Activated CD8-positive, alpha-beta T cell treated with anti-CD3 and anti-CD28 coated beads for 36 hours (primary cell): ENCODE results near the gene DDC. TPM values are rescaled to one million over a fixed set of nuclear protein-coding genes. Genes with fewer than 3 reads are reported as not detected.

Source experiments
- ATAC-seq: fragments of 200-7000 bp; cut with Tn5 transposase; one replicate; pipeline ENCODE4 v1.10.0; 2021; ENCODE audit warnings: mild to moderate bottlenecking, moderate library complexity
- CTCF ChIA-PET: fragments of 350-600 bp; sonication (Branson Sonifier 250); formaldehyde crosslinking; loops from one replicate; lab custom pipeline; 2021; ENCODE audit warnings: antibody characterized with exemption; lab: Charles Lee
- POLR2A ChIA-PET: fragments of 350-600 bp; sonication (Branson Sonifier 250); formaldehyde crosslinking; loops from one replicate; lab custom pipeline; 2021; ENCODE audit warnings: antibody characterized with exemption; lab: Charles Lee
- DNase-seq: peaks from one replicate; pipeline ENCODE4 v3.0.0-alpha.2; 2020
- H3K27ac Mint-ChIP-seq: one replicate; pipeline ENCODE4 v1.8.0; 2021; ENCODE audit warnings: mild to moderate bottlenecking, mixed read lengths
- H3K27me3 Mint-ChIP-seq: one replicate; pipeline ENCODE4 v1.8.0; 2021; ENCODE audit warnings: mixed read lengths
- H3K36me3 Mint-ChIP-seq: one replicate; pipeline ENCODE4 v1.8.0; 2021; ENCODE audit warnings: low read depth, mixed read lengths
- H3K4me1 Mint-ChIP-seq: one replicate; pipeline ENCODE4 v1.8.0; 2021; ENCODE audit warnings: low read depth, mixed read lengths
- H3K4me3 Mint-ChIP-seq: one replicate; pipeline ENCODE4 v1.8.0; 2021; ENCODE audit warnings: mild to moderate bottlenecking, moderate library complexity, mixed read lengths
- H3K9me3 Mint-ChIP-seq: one replicate; pipeline ENCODE4 v1.8.0; 2021; ENCODE audit warnings: mixed read lengths
- intact Hi-C: fragments of 100-400 bp; cut with micrococcal nuclease; formaldehyde crosslinking; loops from one replicate; pipeline ENCODE4 v1.10.0; 2022
- total RNA-seq, 2 experiments: library from RNA; stranded (reverse); gene quantifications; one replicate each; pipeline ENCODE4 v1.2.3, GENCODE V29; 2021
- TF ChIP-seq, protein P1 (sequence below): fragments of 200-600 bp; IDR thresholded peaks from one replicate; pipeline ENCODE4 v1.8.0; 2022; ENCODE audit warnings: antibody characterized with exemption, mild to moderate bottlenecking

DDC gene
- total RNA-seq, 2 experiments from 2014 or later: 0.36 to 1.2 TPM

DNA sequence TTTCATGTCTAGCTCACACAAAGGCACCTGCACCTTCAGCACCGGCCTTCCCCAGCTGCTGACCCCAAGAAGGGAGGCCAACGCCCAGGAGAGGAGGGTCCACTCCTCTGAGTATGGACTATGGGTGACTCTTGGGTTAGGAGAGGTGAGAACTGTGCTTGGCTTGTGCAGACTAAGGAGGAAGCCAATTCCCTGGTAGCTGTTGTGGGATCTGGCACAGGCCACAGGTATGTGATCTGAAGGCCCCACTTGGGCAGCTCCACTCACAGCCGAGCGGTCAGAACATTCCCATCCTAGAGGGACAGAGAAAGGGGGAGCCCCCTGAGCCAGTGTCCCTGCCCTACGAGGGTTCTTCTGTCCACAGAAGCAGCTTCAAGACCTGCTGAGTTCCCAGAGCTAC, 62.3 kb downstream of the DDC start:
- POLR2A ChIA-PET: no interaction called here
- DNase-seq (no peak), ATAC-seq (no peak)
- intact Hi-C loops: no loop called here
- no peak overlapping the region for H3K4me3 Mint-ChIP-seq
- no peaks in the 10 kb centered on the region for H3K9me3 Mint-ChIP-seq
- H3K4me1 Mint-ChIP-seq: no peaks in the 10 kb centered on the region
- CTCF ChIA-PET: interaction anchor here (4.0 kb wide), 1 partner anchor 35 kb away, joined by 13 read pairs; no protein-coding TSS in a partner anchor
- peaks cover 5% of the 10 kb centered on the region for H3K27me3 Mint-ChIP-seq
- H3K36me3 Mint-ChIP-seq: no peaks in the 10 kb centered on the region
- H3K27ac Mint-ChIP-seq: no peak overlapping the region
- TF ChIP-seq, protein P1, sequence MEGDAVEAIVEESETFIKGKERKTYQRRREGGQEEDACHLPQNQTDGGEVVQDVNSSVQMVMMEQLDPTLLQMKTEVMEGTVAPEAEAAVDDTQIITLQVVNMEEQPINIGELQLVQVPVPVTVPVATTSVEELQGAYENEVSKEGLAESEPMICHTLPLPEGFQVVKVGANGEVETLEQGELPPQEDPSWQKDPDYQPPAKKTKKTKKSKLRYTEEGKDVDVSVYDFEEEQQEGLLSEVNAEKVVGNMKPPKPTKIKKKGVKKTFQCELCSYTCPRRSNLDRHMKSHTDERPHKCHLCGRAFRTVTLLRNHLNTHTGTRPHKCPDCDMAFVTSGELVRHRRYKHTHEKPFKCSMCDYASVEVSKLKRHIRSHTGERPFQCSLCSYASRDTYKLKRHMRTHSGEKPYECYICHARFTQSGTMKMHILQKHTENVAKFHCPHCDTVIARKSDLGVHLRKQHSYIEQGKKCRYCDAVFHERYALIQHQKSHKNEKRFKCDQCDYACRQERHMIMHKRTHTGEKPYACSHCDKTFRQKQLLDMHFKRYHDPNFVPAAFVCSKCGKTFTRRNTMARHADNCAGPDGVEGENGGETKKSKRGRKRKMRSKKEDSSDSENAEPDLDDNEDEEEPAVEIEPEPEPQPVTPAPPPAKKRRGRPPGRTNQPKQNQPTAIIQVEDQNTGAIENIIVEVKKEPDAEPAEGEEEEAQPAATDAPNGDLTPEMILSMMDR: no peak

DNA sequence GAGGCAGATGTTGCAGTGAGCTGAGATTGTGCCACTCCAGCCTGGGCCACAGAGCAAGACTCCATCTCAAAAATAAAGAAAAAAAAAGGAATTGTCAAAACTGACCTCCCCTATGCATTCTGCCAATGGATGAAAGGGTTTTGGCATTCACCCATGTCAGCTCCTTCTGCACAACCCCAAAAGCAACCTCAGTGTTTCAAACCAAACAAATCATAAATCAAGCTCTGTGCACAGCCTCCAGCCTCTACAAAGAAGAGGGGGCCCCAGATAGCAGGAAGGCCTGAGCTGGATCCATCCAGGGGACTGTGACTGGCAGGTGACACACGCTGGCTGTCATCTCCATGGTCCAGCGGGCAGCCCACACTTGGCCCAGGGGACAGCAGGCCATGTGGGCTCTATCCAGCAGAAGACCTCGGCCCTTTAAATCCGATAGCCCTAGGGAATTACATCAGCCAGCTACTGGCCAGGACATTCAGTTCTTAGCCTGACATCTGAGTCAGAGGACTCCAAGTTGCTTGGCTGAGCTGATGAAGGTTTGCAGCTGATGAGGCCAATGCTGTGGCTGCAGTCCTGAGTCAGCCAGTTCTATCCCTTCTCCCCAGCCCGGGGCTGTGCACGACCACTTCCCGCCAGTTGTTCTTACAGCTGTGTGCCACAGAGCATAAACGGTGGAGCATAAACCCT, 63.1 kb downstream of the DDC start:
- ATAC-seq (no peak), DNase-seq (no peak)
- CTCF ChIA-PET: interaction anchor here (4.0 kb wide), 1 partner anchor 34 kb away, joined by 13 read pairs; no protein-coding TSS in a partner anchor
- Mint-ChIP-seq H3K27me3 (peaks cover 9% of the 10 kb centered on the region), H3K9me3 (no peaks in the 10 kb centered on the region), H3K36me3 (no peaks in the 10 kb centered on the region), H3K27ac (no peak overlapping the region), H3K4me1 (peaks cover under 1% of the 10 kb centered on the region), H3K4me3 (no peak overlapping the region)
- intact Hi-C loops: no loop called here
- TF ChIP-seq, protein P1: no peak
- POLR2A ChIA-PET: no interaction called here

DNA sequence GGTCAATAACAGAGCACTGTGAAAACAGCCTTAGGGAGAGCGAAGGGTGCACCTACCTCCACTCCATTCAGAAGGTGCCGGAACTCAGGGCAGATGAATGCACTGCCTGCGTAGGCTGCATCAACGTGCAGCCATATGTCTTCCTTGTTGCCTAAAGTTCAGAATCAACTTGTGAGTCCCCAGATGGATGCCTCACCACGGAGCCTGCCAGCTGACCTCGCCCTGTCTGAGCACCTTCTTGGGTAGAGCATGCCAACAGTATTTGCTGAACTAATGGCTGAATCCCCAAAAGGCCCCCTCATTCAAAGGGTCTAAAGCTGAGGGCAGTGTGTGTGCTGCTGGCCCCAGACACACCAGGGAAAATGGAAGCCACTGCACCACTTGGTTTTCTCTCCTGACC, 66.1 kb downstream of the DDC start:
- Mint-ChIP-seq H3K27ac (no peak overlapping the region), H3K4me1 (peaks cover 4% of the 10 kb centered on the region), H3K36me3 (no peaks in the 10 kb centered on the region), H3K27me3 (peaks cover 11% of the 10 kb centered on the region), H3K9me3 (no peaks in the 10 kb centered on the region), H3K4me3 (no peak overlapping the region)
- ChIA-PET CTCF (interaction anchor here (1.3 kb wide), 1 partner anchor 13 kb away, joined by 4 read pairs; no protein-coding TSS in a partner anchor), POLR2A (no interaction called here)
- intact Hi-C loops: no loop called here
- no peak for DNase-seq
- ATAC-seq: no peak
- TF ChIP-seq, protein P1: no peak

DNA sequence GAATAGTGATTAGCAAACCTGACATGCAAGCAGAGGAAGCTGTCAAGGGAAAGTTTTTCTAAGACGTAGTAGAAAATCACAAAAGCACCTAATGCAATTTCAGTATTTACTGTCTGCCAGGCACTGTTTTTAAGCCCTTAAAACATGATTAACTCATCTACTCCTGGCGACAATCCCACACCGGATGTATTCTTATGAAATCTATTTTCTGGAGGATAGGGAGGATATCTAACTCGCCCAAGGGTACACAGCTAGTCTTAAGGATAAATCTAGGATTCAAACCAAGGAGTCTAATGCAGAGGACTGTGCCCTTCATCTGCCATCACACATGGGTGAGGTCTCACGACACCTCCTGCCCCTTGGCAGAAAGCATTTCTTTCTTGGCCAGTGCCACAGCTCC, 67.2 kb downstream of the DDC start:
- ChIA-PET POLR2A (no interaction called here), CTCF (interaction anchor here (1.3 to 2.0 kb wide), 3 partner anchors 11 to 30 kb away, joined by 3 to 5 read pairs (median 4); no protein-coding TSS in a partner anchor)
- DNase-seq (no peak), ATAC-seq (no peak)
- peaks cover 11% of the 10 kb centered on the region for H3K27me3 Mint-ChIP-seq
- H3K27ac Mint-ChIP-seq: no peak overlapping the region
- TF ChIP-seq, protein P1: no peak
- no peak overlapping the region for H3K4me3 Mint-ChIP-seq
- no peaks in the 10 kb centered on the region for H3K9me3 Mint-ChIP-seq
- intact Hi-C loops: no loop called here
- peaks cover 4% of the 10 kb centered on the region for H3K4me1 Mint-ChIP-seq
- H3K36me3 Mint-ChIP-seq: no peaks in the 10 kb centered on the region

DNA sequence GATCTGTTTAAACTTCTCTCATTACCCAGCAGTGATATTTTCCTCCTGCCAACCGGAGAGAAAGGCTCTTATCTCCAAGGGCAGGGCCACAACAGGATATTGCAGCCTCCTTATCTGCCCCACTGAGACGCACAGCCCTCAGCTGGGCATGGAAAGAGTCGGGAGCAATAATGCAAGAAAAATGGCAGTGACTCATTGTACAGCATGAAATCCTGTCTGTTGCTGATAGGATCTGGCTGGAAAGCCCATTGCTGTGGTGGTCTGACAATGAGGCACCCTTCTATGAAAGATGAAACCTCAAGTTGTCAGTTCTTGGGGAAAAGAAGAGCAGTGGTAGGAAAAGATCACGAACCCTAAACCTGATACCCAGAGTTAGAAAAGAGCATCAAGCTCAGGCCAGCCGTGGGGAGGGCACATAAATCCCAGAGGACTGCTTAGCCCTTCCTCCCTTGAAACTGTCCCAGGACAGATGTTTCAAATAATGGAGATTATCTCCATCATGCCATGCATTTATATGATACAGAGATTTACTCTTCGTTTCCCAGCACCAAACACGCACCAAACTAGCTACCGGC, 68.0 kb downstream of the DDC start:
- H3K36me3 Mint-ChIP-seq: no peaks in the 10 kb centered on the region
- H3K27me3 Mint-ChIP-seq: peaks cover 11% of the 10 kb centered on the region
- CTCF ChIA-PET: interaction anchor here (1.3 to 2.0 kb wide), 5 partner anchors 10 to 404 kb away, joined by 3 to 5 read pairs (median 3); partner anchors contain the start of gene ZPBP
- H3K4me3 Mint-ChIP-seq: no peak overlapping the region
- TF ChIP-seq, protein P1: no peak
- H3K9me3 Mint-ChIP-seq: no peaks in the 10 kb centered on the region
- DNase-seq (no peak), ATAC-seq (no peak)
- H3K27ac Mint-ChIP-seq: no peak overlapping the region
- POLR2A ChIA-PET: no interaction called here
- intact Hi-C loops: no loop called here
- peaks cover 4% of the 10 kb centered on the region for H3K4me1 Mint-ChIP-seq
